HCT116 (cell line): ENCODE data around the gene PIM1. TPM values are rescaled to one million over a fixed set of nuclear protein-coding genes. Genes with fewer than 3 reads are reported as not detected.

Experiments used
- ATAC-seq: fragments of 200-7000 bp; cut with Tn5 transposase; 2 replicates; pipeline ENCODE4 v1.9.1; 2020; ENCODE audit warnings: mild to moderate bottlenecking, moderate library complexity
- BruUV-seq: library from RNA; stranded (reverse); fragments of 400-500 nt; replicated peaks from 2 replicates; lab custom pipeline; 2021; lab: Mats Ljungman, UMichigan
- CTCF ChIA-PET: fragments of 300-600 bp; sonication (Branson Sonifier 250); formaldehyde crosslinking; loops from one replicate; lab custom pipeline; 2021; ENCODE audit warnings: antibody characterized with exemption; lab: Charles Lee
- POLR2A ChIA-PET: fragments of 300-600, 350-600 bp; sonication (Branson Sonifier 250); formaldehyde crosslinking; loops from one replicate; lab custom pipeline; 2021; ENCODE audit warnings: antibody characterized with exemption; lab: Charles Lee
- RAD21 ChIA-PET, 2 experiments: fragments of 300-600 bp; sonication (Branson Sonifier 250); formaldehyde crosslinking; loops; one replicate each; lab custom pipeline; 2023; ENCODE audit warnings: low total read pairs in 2 of 2; ENCODE audit not compliant: uncharacterized antibody in 2 of 2, unreplicated experiment in 2 of 2, low non-redundant PET in 1 of 2; lab: Charles Lee
- DNase-seq: peaks from one replicate; pipeline ENCODE4 v3.0.0-alpha.2; 2010; ENCODE audit warnings: low read depth, low spot score
- H2AFZ ChIP-seq: fragments of 200-600 bp; shearing (Covaris generic), sonication (generic); 2 replicates; pipeline ENCODE4 v1.6.1; 2017; ENCODE audit warnings: low read depth, mixed run types, mixed read lengths, antibody characterized with exemption, low read length; ENCODE audit not compliant: poor library complexity, severe bottlenecking
- H3K27ac ChIP-seq: 2 replicates; pipeline ENCODE4 v1.5.1; 2012; ENCODE audit warnings: low read depth, low read length
- H3K27me3 ChIP-seq: fragments of 200-600 bp; sonication (generic); 2 replicates; pipeline ENCODE4 v1.6.1; 2016; ENCODE audit warnings: mixed run types, low read length, mixed read lengths; ENCODE audit not compliant: insufficient read depth
- H3K36me3 ChIP-seq, 2 experiments: fragments of 200-500 bp in 1 of 2; fragments of 200-600 bp in 1 of 2; sonication (Bioruptor generic) in 1 of 2; sonication (generic) in 1 of 2; 2 replicates each; pipeline versions ENCODE4 v1.5.1 to v1.6.1; 2014 to 2016; ENCODE audit warnings: low read length in 2 of 2, inconsistent platforms in 1 of 2, mixed read lengths in 1 of 2, mixed run types in 1 of 2; ENCODE audit not compliant: insufficient read depth in 2 of 2, control insufficient read depth in 1 of 2
- H3K4me1 ChIP-seq, 2 experiments: fragments of 200-600 bp in 1 of 2; sonication (generic) in 1 of 2; 2 replicates each; pipeline versions ENCODE4 v1.5.1 to v1.6.1; 2012 to 2017; ENCODE audit warnings: low read length in 2 of 2, inconsistent platforms in 1 of 2, mild to moderate bottlenecking in 1 of 2, mixed read lengths in 1 of 2, mixed run types in 1 of 2, moderate library complexity in 1 of 2; ENCODE audit not compliant: insufficient read depth in 2 of 2, control insufficient read depth in 1 of 2
- H3K4me2 ChIP-seq: fragments of 200-600 bp; sonication (generic); 2 replicates; pipeline ENCODE4 v1.6.1; 2017; ENCODE audit warnings: mixed run types, low read length, mixed read lengths
- H3K4me3 ChIP-seq, 2 experiments: fragments of 200-600 bp in 1 of 2; sonication (generic) in 1 of 2; replicated peaks in 1 of 2; 2 replicates each; pipeline ENCODE4 v1.5.1; 2011 to 2016; ENCODE audit warnings: low read length in 2 of 2, control low read depth in 1 of 2, low read depth in 1 of 2, mild to moderate bottlenecking in 1 of 2, mixed read lengths in 1 of 2, mixed run types in 1 of 2
- H3K79me2 ChIP-seq: fragments of 200-600 bp; sonication (generic); 2 replicates; pipeline ENCODE4 v1.6.1; 2017; ENCODE audit warnings: mild to moderate bottlenecking, mixed run types, low read length, moderate library complexity, mixed read lengths; ENCODE audit not compliant: insufficient read depth
- H3K9ac ChIP-seq: fragments of 200-600 bp; sonication (generic); 2 replicates; pipeline ENCODE4 v1.6.1; 2016; ENCODE audit warnings: low read length, mixed read lengths
- H3K9me2 ChIP-seq: fragments of 200-600 bp; sonication (generic), shearing (Covaris generic); 2 replicates; pipeline ENCODE4 v1.6.1; 2017; ENCODE audit warnings: mixed run types, mild to moderate bottlenecking, moderate library complexity; ENCODE audit not compliant: insufficient read depth
- H3K9me3 ChIP-seq, 2 experiments: fragments of 200-500 bp in 1 of 2; fragments of 200-600 bp in 1 of 2; sonication (Bioruptor generic) in 1 of 2; sonication (generic) in 1 of 2; 2 replicates each; pipeline ENCODE4 v1.6.1; 2014 to 2017; ENCODE audit warnings: low read length in 2 of 2, mixed read lengths in 2 of 2, inconsistent platforms in 1 of 2, low read depth in 1 of 2, mild to moderate bottlenecking in 1 of 2, mixed run types in 1 of 2, moderate library complexity in 1 of 2; ENCODE audit not compliant: control insufficient read depth in 1 of 2, insufficient read depth in 1 of 2
- H4K20me1 ChIP-seq: fragments of 200-600 bp; sonication (generic), shearing (Covaris generic); 2 replicates; pipeline ENCODE4 v1.6.1; 2017; ENCODE audit warnings: mixed run types, mild to moderate bottlenecking, moderate library complexity; ENCODE audit not compliant: insufficient read depth
- CBX3 ChIP-seq: IDR thresholded peaks from 2 replicates; pipeline ENCODE4 v1.6.1; 2012; ENCODE audit warnings: low read depth
- CEBPB ChIP-seq: IDR thresholded peaks from 2 replicates; pipeline ENCODE4 v1.6.1; 2012; ENCODE audit warnings: low read depth
- EZH2 ChIP-seq: fragments of 200-600 bp; sonication (generic); IDR thresholded peaks from 2 replicates; pipeline ENCODE4 v1.6.1; 2017; ENCODE audit warnings: antibody characterized with exemption, mixed run types
- EZH2phosphoT487 ChIP-seq: fragments of 200-600 bp; IDR thresholded peaks from 2 replicates; pipeline ENCODE4 v1.6.1; 2018; ENCODE audit warnings: antibody characterized with exemption, borderline replicate concordance
- FOSL1 ChIP-seq: IDR thresholded peaks from 2 replicates; pipeline ENCODE4 v1.6.1; 2012; ENCODE audit warnings: low read depth
- JUND ChIP-seq: IDR thresholded peaks from 2 replicates; pipeline ENCODE4 v1.6.1; 2012
- POLR2A ChIP-seq: IDR thresholded peaks from 2 replicates; pipeline ENCODE4 v1.7.0; 2011; ENCODE audit warnings: borderline replicate concordance; ENCODE audit not compliant: insufficient read depth, insufficient read length; ENCODE audit errors: extremely low read depth
- POLR2AphosphoS5 ChIP-seq: IDR thresholded peaks from 2 replicates; pipeline ENCODE4 v1.6.1; 2011; ENCODE audit warnings: mild to moderate bottlenecking, low read depth, low read length, moderate library complexity
- SP1 ChIP-seq: IDR thresholded peaks from 2 replicates; pipeline ENCODE4 v1.6.1; 2012; ENCODE audit warnings: low read depth
- TCF7L2 ChIP-seq: IDR thresholded peaks from 2 replicates; pipeline ENCODE4 v1.7.0; 2011; ENCODE audit warnings: borderline replicate concordance, inconsistent platforms; ENCODE audit not compliant: insufficient read depth, insufficient read length; ENCODE audit errors: extremely low read depth
- YY1 ChIP-seq: IDR thresholded peaks from 2 replicates; pipeline ENCODE4 v1.6.1; 2011; ENCODE audit warnings: low read length, low read depth, moderate library complexity, mild to moderate bottlenecking; ENCODE audit not compliant: insufficient replicate concordance; ENCODE audit errors: extremely low read depth
- ZFX ChIP-seq: fragments of 450-650 bp; IDR thresholded peaks from 2 replicates; pipeline ENCODE4 v1.6.1; 2017
- ZNF274 ChIP-seq: fragments of 200-500 bp; sonication (Bioruptor generic); IDR thresholded peaks from 2 replicates; pipeline ENCODE4 v1.6.1; 2014; ENCODE audit warnings: mild to moderate bottlenecking, low read depth, low read length, inconsistent platforms
- intact Hi-C: fragments of 100-400 bp; cut with micrococcal nuclease; formaldehyde crosslinking; loops from 2 replicates; pipeline ENCODE4 v1.10.0; 2022
- total RNA-seq: library from RNA; stranded (reverse); gene quantifications from one replicate; pipeline ENCODE4 v1.2.1, GENCODE V29; 2021; ENCODE audit not compliant: unreplicated experiment

PIM1 gene
- total RNA-seq, 1 experiment from 2014 or later = 26.2 TPM

DNA sequence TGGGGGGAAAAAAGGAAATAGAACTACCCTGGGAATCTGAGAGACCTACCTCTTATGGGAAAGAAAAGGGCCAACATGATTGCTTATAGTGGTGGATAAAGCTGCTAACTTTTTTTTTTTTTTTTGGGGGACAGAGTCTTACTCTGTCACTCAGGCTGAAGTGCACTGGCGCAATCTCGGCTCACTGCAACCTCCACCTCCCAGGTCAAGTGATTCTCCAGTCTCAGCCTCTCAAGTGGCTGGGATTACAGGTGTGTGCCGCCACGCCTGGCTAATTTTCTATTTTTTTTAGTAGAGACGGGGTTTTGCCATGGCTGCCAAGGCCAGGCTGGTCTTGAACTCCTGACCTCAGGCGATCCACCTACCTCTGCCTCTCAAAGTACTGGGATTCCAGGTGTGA is 48.1 kb downstream of the PIM1 start:
- POLR2A ChIA-PET = no interaction called here
- Histone ChIP-seq H3K27ac (no peak overlapping the region), H3K4me2 (no peak overlapping the region), H3K4me1 (peaks cover 8 to 21% of the 10 kb centered on the region in 2 experiments)
- no peak for TF ChIP-seq JUND
- TF ChIP-seq YY1 = no peak
- no peak for TF ChIP-seq FOSL1
- TF ChIP-seq EZH2phosphoT487 = no peak
- no peak for TF ChIP-seq ZNF274
- TF ChIP-seq CBX3 = no peak
- TF ChIP-seq, all 23 proteins: peak for 0
- Histone ChIP-seq H3K27me3 (no peaks in the 10 kb centered on the region), H3K9me3 (no peaks in the 10 kb centered on the region), H3K36me3 (no peaks in the 10 kb centered on the region), H3K4me3 (no peak overlapping the region), H3K9me2 (no peaks in the 10 kb centered on the region), H3K9ac (no peak overlapping the region), H3K79me2 (no peaks in the 10 kb centered on the region), H2AFZ (no peak overlapping the region), H4K20me1 (no peaks in the 10 kb centered on the region)
- RAD21 ChIA-PET = no interaction called here
- DNase-seq (no peak), ATAC-seq (no peak)
- no TSS peak for BruUV-seq
- intact Hi-C loops = no loop called here
- CTCF ChIA-PET = no interaction called here

DNA sequence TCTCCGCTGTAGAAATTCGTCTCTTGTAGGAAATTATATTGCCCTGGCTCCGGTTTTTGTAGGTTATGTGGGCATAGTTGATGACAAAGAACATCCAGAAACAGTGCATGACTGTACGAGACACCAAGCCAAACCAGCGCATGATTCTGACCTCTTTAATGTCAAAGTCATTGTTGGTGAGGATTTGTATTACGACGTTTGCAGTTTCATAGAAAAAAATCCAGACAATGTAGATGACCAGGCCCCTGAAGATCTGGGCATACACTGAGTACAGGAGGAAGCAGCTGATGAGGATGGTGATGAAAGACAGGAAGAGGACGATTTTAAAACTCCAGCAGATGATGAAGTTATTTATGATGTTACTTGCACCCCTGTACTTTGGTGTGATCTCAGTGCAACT is 48.6 kb downstream of the PIM1 start:
- BruUV-seq = no TSS peak
- no peak overlapping the region for H3K4me3 ChIP-seq
- H2AFZ ChIP-seq = no peak overlapping the region
- ChIA-PET CTCF (no interaction called here), RAD21 (no interaction called here), POLR2A (no interaction called here)
- no peaks in the 10 kb centered on the region for H4K20me1 ChIP-seq
- H3K9me2 ChIP-seq = no peaks in the 10 kb centered on the region
- H3K9me3 ChIP-seq = no peaks in the 10 kb centered on the region
- ATAC-seq = no peak
- intact Hi-C loops = no loop called here
- no peak for TF ChIP-seq YY1
- TF ChIP-seq POLR2A = no peak
- no peak for TF ChIP-seq CEBPB
- TF ChIP-seq EZH2 = no peak
- TF ChIP-seq SP1 = no peak
- TF ChIP-seq EZH2phosphoT487 = no peak
- TF ChIP-seq TCF7L2 = no peak
- TF ChIP-seq POLR2AphosphoS5 = no peak
- no peak for TF ChIP-seq ZFX
- no peaks in the 10 kb centered on the region for H3K36me3 ChIP-seq
- H3K4me1 ChIP-seq = peaks cover 12 to 25% of the 10 kb centered on the region in 2 experiments
- no peak overlapping the region for H3K27ac ChIP-seq
- no peak for DNase-seq
- H3K27me3 ChIP-seq = no peaks in the 10 kb centered on the region
- no peak overlapping the region for H3K4me2 ChIP-seq
- no peak overlapping the region for H3K9ac ChIP-seq
- H3K79me2 ChIP-seq = no peaks in the 10 kb centered on the region
